ENCODE results near the gene DSE.

- TF ChIP-seq CTCF (IDR thresholded peaks at IDR 0.05) (no peak), POLR2A (IDR thresholded peaks at IDR 0.05) (no peak)
Measured at GRCh38 chr6:116369964-116370759, 585 bp upstream of the DSE start.
